ENCODE measurements around the gene TRH. TPM values are rescaled to one million over a fixed set of nuclear protein-coding genes. Genes with fewer than 3 reads are reported as not detected.
"Not testable (repeated sequence)": the region's sequence is repeated elsewhere in the genome, so short reads cannot be mapped to it uniquely, and the experiment has no call there.

TRH gene
- total RNA-seq, 2 donors from 2014 or later, result 0.22 to 0.29 TPM

- H3K27me3 ChIP-seq (ENCODE audit: control insufficient read depth, insufficient read depth, low read length, poor library complexity, severe bottlenecking), result no peaks in the 10 kb centered on the region
- H3K9me3 ChIP-seq (ENCODE audit: control insufficient read depth, low read length), result no peaks in the 10 kb centered on the region
- TF ChIP-seq, protein P1, sequence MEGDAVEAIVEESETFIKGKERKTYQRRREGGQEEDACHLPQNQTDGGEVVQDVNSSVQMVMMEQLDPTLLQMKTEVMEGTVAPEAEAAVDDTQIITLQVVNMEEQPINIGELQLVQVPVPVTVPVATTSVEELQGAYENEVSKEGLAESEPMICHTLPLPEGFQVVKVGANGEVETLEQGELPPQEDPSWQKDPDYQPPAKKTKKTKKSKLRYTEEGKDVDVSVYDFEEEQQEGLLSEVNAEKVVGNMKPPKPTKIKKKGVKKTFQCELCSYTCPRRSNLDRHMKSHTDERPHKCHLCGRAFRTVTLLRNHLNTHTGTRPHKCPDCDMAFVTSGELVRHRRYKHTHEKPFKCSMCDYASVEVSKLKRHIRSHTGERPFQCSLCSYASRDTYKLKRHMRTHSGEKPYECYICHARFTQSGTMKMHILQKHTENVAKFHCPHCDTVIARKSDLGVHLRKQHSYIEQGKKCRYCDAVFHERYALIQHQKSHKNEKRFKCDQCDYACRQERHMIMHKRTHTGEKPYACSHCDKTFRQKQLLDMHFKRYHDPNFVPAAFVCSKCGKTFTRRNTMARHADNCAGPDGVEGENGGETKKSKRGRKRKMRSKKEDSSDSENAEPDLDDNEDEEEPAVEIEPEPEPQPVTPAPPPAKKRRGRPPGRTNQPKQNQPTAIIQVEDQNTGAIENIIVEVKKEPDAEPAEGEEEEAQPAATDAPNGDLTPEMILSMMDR (conservative IDR thresholded peaks at IDR 0.05), result no peak
- no peak overlapping the region for H3K27ac ChIP-seq (ENCODE audit: low read depth, low read length)
- H3K36me3 ChIP-seq (ENCODE audit: control insufficient read depth, insufficient read depth, low read length), result no peaks in the 10 kb centered on the region
- Mint-ChIP-seq H3K27me3 (ENCODE audit: insufficient read depth) (peaks cover 17% of the 10 kb centered on the region), H3K27ac (no peak overlapping the region), H3K4me1 (no peaks in the 10 kb centered on the region), H3K4me3 (no peak overlapping the region), H3K9me3 (peaks cover 11% of the 10 kb centered on the region), H3K36me3 (ENCODE audit: low read depth) (peaks cover 2% of the 10 kb centered on the region)
- no peaks in the 10 kb centered on the region for H3K4me1 ChIP-seq (ENCODE audit: control insufficient read depth, insufficient read depth, low read length)
- 92 to 100% methylated on average over 4 to 19 of the region's 19 CpGs for WGBS, 2 experiments (ENCODE audit: insufficient coverage in 1 of 2, insufficient read length in 1 of 2)
- no peak for DNase-seq
- H3K4me3 ChIP-seq (ENCODE audit: low read length), result no peak overlapping the region
- H3K9ac ChIP-seq (ENCODE audit: extremely low read depth, low read length, poor library complexity, severe bottlenecking), result no peak overlapping the region
Observed at GRCh38 chr3:130010556-130010955, 36.0 kb downstream of the TRH start.

- not testable (repeated sequence) for H3K4me3 ChIP-seq (ENCODE audit: low read length); H3K36me3 Mint-ChIP-seq (ENCODE audit: low read depth); H3K27me3 ChIP-seq (ENCODE audit: control insufficient read depth, insufficient read depth, low read length, poor library complexity, severe bottlenecking); H3K27ac Mint-ChIP-seq; DNase-seq; H3K4me1 Mint-ChIP-seq; H3K4me1 ChIP-seq (ENCODE audit: control insufficient read depth, insufficient read depth, low read length); H3K27ac ChIP-seq (ENCODE audit: low read depth, low read length); H3K36me3 ChIP-seq (ENCODE audit: control insufficient read depth, insufficient read depth, low read length); H3K9ac ChIP-seq (ENCODE audit: extremely low read depth, low read length, poor library complexity, severe bottlenecking); H3K4me3 Mint-ChIP-seq; H3K9me3 ChIP-seq (ENCODE audit: control insufficient read depth, low read length)
- peaks cover 11% of the 10 kb centered on the region for H3K9me3 Mint-ChIP-seq
- peaks cover 13% of the 10 kb centered on the region for H3K27me3 Mint-ChIP-seq (ENCODE audit: insufficient read depth)
Observed at GRCh38 chr3:130012108-130012507, 37.6 kb downstream of the TRH start.

DNA sequence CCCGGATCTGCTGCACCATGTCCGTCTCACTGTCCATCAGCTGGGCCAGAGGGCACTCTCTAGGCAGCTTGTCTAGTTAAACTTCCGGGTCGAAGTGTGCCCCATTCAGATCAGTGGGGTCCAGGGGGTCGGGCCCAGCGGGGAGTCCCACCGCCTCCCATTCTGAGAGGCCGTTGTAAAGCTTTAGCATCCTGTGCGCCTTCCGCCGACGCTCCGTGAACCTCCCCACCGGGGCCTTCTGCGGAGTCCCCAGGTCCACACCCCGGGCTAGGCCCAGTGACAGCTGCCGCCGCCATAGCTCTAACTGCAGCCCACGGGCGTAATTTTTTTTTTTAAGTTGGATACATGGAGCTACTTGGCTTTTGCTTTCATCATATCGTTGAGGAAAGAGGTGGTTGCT lies 38.7 kb downstream of the TRH start:
- H3K9ac ChIP-seq (ENCODE audit: extremely low read depth, low read length, poor library complexity, severe bottlenecking); H3K36me3 ChIP-seq (ENCODE audit: control insufficient read depth, insufficient read depth, low read length); H3K27me3 ChIP-seq (ENCODE audit: control insufficient read depth, insufficient read depth, low read length, poor library complexity, severe bottlenecking); DNase-seq; H3K4me1 Mint-ChIP-seq; H3K9me3 ChIP-seq (ENCODE audit: control insufficient read depth, low read length); H3K4me3 Mint-ChIP-seq; H3K27ac Mint-ChIP-seq; H3K27ac ChIP-seq (ENCODE audit: low read depth, low read length); H3K4me3 ChIP-seq (ENCODE audit: low read length); H3K4me1 ChIP-seq (ENCODE audit: control insufficient read depth, insufficient read depth, low read length); H3K36me3 Mint-ChIP-seq (ENCODE audit: low read depth): not testable (repeated sequence)
- Mint-ChIP-seq H3K9me3 (peaks cover 11% of the 10 kb centered on the region), H3K27me3 (ENCODE audit: insufficient read depth) (peaks cover 13% of the 10 kb centered on the region)
- WGBS, 2 experiments (ENCODE audit: insufficient coverage in 1 of 2, insufficient read length in 1 of 2), result 95 to 99% methylated on average over 10 to 20 of the region's 21 CpGs

- H3K4me3 ChIP-seq (ENCODE audit: low read length), result no peak overlapping the region
- H3K4me1 ChIP-seq (ENCODE audit: control insufficient read depth, insufficient read depth, low read length), result no peaks in the 10 kb centered on the region
- TF ChIP-seq, protein P1 (conservative IDR thresholded peaks at IDR 0.05), result no peak
- DNase-seq, result no peak
- H3K36me3 Mint-ChIP-seq (ENCODE audit: low read depth), result peaks cover 2% of the 10 kb centered on the region
- no peaks in the 10 kb centered on the region for H3K36me3 ChIP-seq (ENCODE audit: control insufficient read depth, insufficient read depth, low read length)
- H3K27me3 ChIP-seq (ENCODE audit: control insufficient read depth, insufficient read depth, low read length, poor library complexity, severe bottlenecking), result no peaks in the 10 kb centered on the region
- no peaks in the 10 kb centered on the region for H3K9me3 ChIP-seq (ENCODE audit: control insufficient read depth, low read length)
- H3K27ac ChIP-seq (ENCODE audit: low read depth, low read length), result no peak overlapping the region
- no peaks in the 10 kb centered on the region for H3K4me1 Mint-ChIP-seq
- peaks cover 6% of the 10 kb centered on the region for H3K27me3 Mint-ChIP-seq (ENCODE audit: insufficient read depth)
- H3K27ac Mint-ChIP-seq, result no peak overlapping the region
- H3K9ac ChIP-seq (ENCODE audit: extremely low read depth, low read length, poor library complexity, severe bottlenecking), result no peak overlapping the region
- 91 to 95% methylated on average over 11 of the region's 11 CpGs for WGBS, 2 experiments (ENCODE audit: insufficient coverage in 1 of 2, insufficient read length in 1 of 2)
- peaks cover 11% of the 10 kb centered on the region for H3K9me3 Mint-ChIP-seq
- no peak overlapping the region for H3K4me3 Mint-ChIP-seq
Observed at GRCh38 chr3:130014526-130014925, 40.0 kb downstream of the TRH start.

GRCh38 chr3:130017661-130018060 lies 43.1 kb downstream of the TRH start:
- not testable (repeated sequence) for H3K36me3 ChIP-seq (ENCODE audit: control insufficient read depth, insufficient read depth, low read length); H3K9me3 Mint-ChIP-seq; H3K27ac ChIP-seq (ENCODE audit: low read depth, low read length); H3K9ac ChIP-seq (ENCODE audit: extremely low read depth, low read length, poor library complexity, severe bottlenecking); H3K9me3 ChIP-seq (ENCODE audit: control insufficient read depth, low read length); H3K27me3 Mint-ChIP-seq (ENCODE audit: insufficient read depth); H3K27me3 ChIP-seq (ENCODE audit: control insufficient read depth, insufficient read depth, low read length, poor library complexity, severe bottlenecking); H3K4me3 ChIP-seq (ENCODE audit: low read length); H3K4me1 Mint-ChIP-seq; H3K36me3 Mint-ChIP-seq (ENCODE audit: low read depth); H3K4me3 Mint-ChIP-seq; DNase-seq; H3K4me1 ChIP-seq (ENCODE audit: control insufficient read depth, insufficient read depth, low read length); H3K27ac Mint-ChIP-seq
- WGBS, 2 experiments (ENCODE audit: insufficient coverage in 1 of 2, insufficient read length in 1 of 2), result 83 to 85% methylated on average over 7 to 13 of the region's 13 CpGs
